Activated CD4-positive, CD25-positive, alpha-beta regulatory T cell treated with anti-CD3 and anti-CD28 coated beads, Interleukin-2, amount 50 U/mL, for 16 hours (primary cell): Measurements from ENCODE around the gene ATP2A3.
A peak's percentile ranks its signal among the peaks of the same experiment; 100 is the strongest.

Experiments used
- DNase-seq: peaks from one replicate; pipeline ENCODE4 v3.0.0-alpha.2; 2020; ENCODE audit warnings: low read depth, low spot score

ATP2A3 gene

GRCh38 chr17:3892095-3892998, 71.9 kb downstream of the ATP2A3 start:
- peak; percentile 60 for DNase-seq

GRCh38 chr17:3891626-3892094, 72.6 kb downstream of the ATP2A3 start:
- DNase-seq = no peak

GRCh38 chr17:3890878-3891219, 73.4 kb downstream of the ATP2A3 start:
- no peak for DNase-seq

GRCh38 chr17:3890082-3890877, 74.0 kb downstream of the ATP2A3 start:
- no peak for DNase-seq

GRCh38 chr17:3889325-3890012, 74.8 kb downstream of the ATP2A3 start:
- DNase-seq = no peak

- no peak for DNase-seq
These were observed 75.7 kb downstream of the ATP2A3 start for GRCh38 chr17:3888343-3889171.

- DNase-seq = no peak
These were observed 76.4 kb downstream of the ATP2A3 start for GRCh38 chr17:3887804-3888203.

- no peak for DNase-seq
These were observed 76.8 kb downstream of the ATP2A3 start for GRCh38 chr17:3887394-3887793.

GRCh38 chr17:3886776-3887175, 77.5 kb downstream of the ATP2A3 start:
- no peak for DNase-seq

GRCh38 chr17:3885970-3886369, 78.3 kb downstream of the ATP2A3 start:
- DNase-seq = no peak

- DNase-seq = no peak
These were observed 79.0 kb downstream of the ATP2A3 start for GRCh38 chr17:3885271-3885670.

- DNase-seq = no peak
These were observed 80.0 kb downstream of the ATP2A3 start for GRCh38 chr17:3884188-3884587.

- DNase-seq = no peak
These were observed 82.0 kb downstream of the ATP2A3 start for GRCh38 chr17:3882276-3882675.

- no peak for DNase-seq
These were observed 83.3 kb downstream of the ATP2A3 start for GRCh38 chr17:3880983-3881382.

- no peak for DNase-seq
These were observed 84.4 kb downstream of the ATP2A3 start for GRCh38 chr17:3879591-3880417.

- DNase-seq = no peak
These were observed 85.1 kb downstream of the ATP2A3 start for GRCh38 chr17:3879186-3879585.

GRCh38 chr17:3877220-3877619, 87.0 kb downstream of the ATP2A3 start:
- DNase-seq = no peak

- no peak for DNase-seq
These were observed 88.9 kb downstream of the ATP2A3 start for GRCh38 chr17:3875317-3875716.
